Spleen (tissue), 11 donors: Measurements from ENCODE around the gene C1QA. TPM values are rescaled to one million over a fixed set of nuclear protein-coding genes. Genes with fewer than 3 reads are reported as not detected.

Source experiments
- DNase-seq: peaks from one replicate; pipeline ENCODE4 v3.0.0-alpha.2; 2020
- H3K27ac ChIP-seq, 8 donors: fragments of 200-600 bp; sonication (generic) in 7 of 8; 1 replicate in 4 of 8; 2 replicates in 4 of 8; pipeline versions ENCODE4 v1.5.0 to v1.8.0; 2016 to 2021; ENCODE audit warnings: inconsistent platforms in 4 of 8, mild to moderate bottlenecking in 4 of 8, moderate library complexity in 1 of 8
- H3K27me3 ChIP-seq, 7 donors: fragments of 200-600 bp; sonication (generic) in 6 of 7; replicated peaks in 1 of 7; 1 replicate in 4 of 7; 2 replicates in 3 of 7; pipeline versions ENCODE4 v1.5.0 to v1.8.0; 2016 to 2021; ENCODE audit warnings: inconsistent platforms in 3 of 7, mild to moderate bottlenecking in 1 of 7
- H3K36me3 ChIP-seq, 6 donors: fragments of 200-600 bp; sonication (generic) in 5 of 6; 1 replicate in 4 of 6; 2 replicates in 2 of 6; pipeline versions ENCODE4 v1.5.0 to v1.8.0; 2016 to 2021; ENCODE audit warnings: inconsistent platforms in 2 of 6
- H3K4me1 ChIP-seq, 6 donors: fragments of 200-600 bp; sonication (generic) in 5 of 6; 1 replicate in 3 of 6; 2 replicates in 3 of 6; pipeline versions ENCODE4 v1.5.0 to v1.8.0; 2016 to 2021; ENCODE audit warnings: inconsistent platforms in 3 of 6
- H3K4me3 ChIP-seq, 8 donors: fragments of 200-600 bp; sonication (generic) in 7 of 8; 1 replicate in 4 of 8; 2 replicates in 4 of 8; pipeline versions ENCODE4 v1.5.0 to v1.8.0; 2016 to 2021; ENCODE audit warnings: inconsistent platforms in 4 of 8, mild to moderate bottlenecking in 4 of 8, moderate library complexity in 2 of 8
- H3K9me3 ChIP-seq, 8 donors: fragments of 200-600 bp; sonication (generic) in 7 of 8; 1 replicate in 4 of 8; 2 replicates in 4 of 8; pipeline versions ENCODE4 v1.5.0 to v1.8.0; 2016 to 2021; ENCODE audit warnings: inconsistent platforms in 4 of 8
- CTCF ChIP-seq, 11 experiments: fragments of 200-600 bp in 7 of 11; fragments of 450-650 bp in 4 of 11; sonication (generic) in 4 of 11; IDR thresholded peaks in 8 of 11; conservative IDR thresholded peaks in 3 of 11; 1 replicate in 7 of 11; 2 replicates in 4 of 11; pipeline versions ENCODE4 v1.4.0 to v1.8.0; 2016 to 2021; ENCODE audit warnings: antibody characterized with exemption in 11 of 11, inconsistent platforms in 4 of 11, mild to moderate bottlenecking in 1 of 11
- POLR2A ChIP-seq, 3 donors: fragments of 450-650 bp; IDR thresholded peaks; one replicate each; pipeline ENCODE4 v1.5.1; 2017; ENCODE audit warnings: antibody characterized with exemption in 3 of 3, mild to moderate bottlenecking in 1 of 3
- POLR2AphosphoS5 ChIP-seq, 3 donors: sonication (generic); formaldehyde crosslinking; IDR thresholded peaks; one replicate each; pipeline ENCODE4 v1.5.1; 2017; ENCODE audit warnings: antibody characterized with exemption in 3 of 3
- WGBS, 5 donors: extraction: QIAGEN DNeasy Blood & Tissue Kit in 3 of 5; methylation state at CpG; one replicate each; pipeline versions ENCODE4 v1.1.5 to v1.1.7; 2013 to 2018; 5-methylcytosine and 5-hydroxymethylcytosine counted together
- intact Hi-C: fragments of 100-400 bp; cut with DNase I; formaldehyde crosslinking; loops from one replicate; pipeline ENCODE4 v1.15.0; 2023; ENCODE audit warnings: low total_unique reads
- polyA plus RNA-seq, 3 donors: library from polyadenylated mRNA; stranded (reverse); fragments of 200-250 nt; gene quantifications; one replicate each; pipeline ENCODE4 v1.2.1, GENCODE V29; 2013
- total RNA-seq, 7 donors: library from RNA; depleted of rRNA in 3 of 7; stranded (reverse); fragments of >200 nt in 3 of 7; fragmentation: NEBNext Ultra II Directional in 4 of 7; extraction: Animal tissue kit (Norgen Biotek cat#: 25700) in 4 of 7; gene quantifications; one replicate each; pipeline versions ENCODE4 v1.1.0 to v1.2.1, GENCODE V29; 2016 to 2021
- donor health status: healthy with polysubstance abuse.
- donor health status: DM: no; HTN: no; CAD: no; lungs with moderate emphysema.
- donor health status: DM: no; HTN: no; CAD: no.
- donor health status: Bipolar disorder and iron deficiency.
- donor health status: healthy.
- donor health status: DM: no; HTN: no; CAD: no.
- donor health status: DM: yes; HTN: yes; CAD: no.

C1QA gene
- total and polyA plus RNA-seq, 10 donors = 296 to 1,485 (median 925) TPM

- Histone ChIP-seq H3K9me3 (no peaks in the 10 kb centered on the region), H3K36me3 (no peaks in the 10 kb centered on the region), H3K4me1 (no peaks in the 10 kb centered on the region), H3K27ac (no peak overlapping the region), H3K4me3 (no peak overlapping the region), H3K27me3 (peaks cover 0 to 71% (median 11%) of the 10 kb centered on the region in 7 donors)
- WGBS, 5 donors = 77 to 83% (median 80%) methylated on average over 28 to 30 of the region's 30 CpGs
- TF ChIP-seq CTCF (IDR thresholded peaks at IDR 0.05 in 8 of 11, conservative IDR thresholded peaks at IDR 0.05 in 3 of 11) = no peak
- no peak for TF ChIP-seq POLR2A (IDR thresholded peaks at IDR 0.05)
- TF ChIP-seq POLR2AphosphoS5 (IDR thresholded peaks at IDR 0.05) = no peak
- no peak for DNase-seq
- intact Hi-C loops = no loop called here
Observed at GRCh38 chr1:22597301-22597965, 39.0 kb upstream of the C1QA start.

- Histone ChIP-seq H3K4me3 (no peak overlapping the region), H3K27me3 (peaks cover 0 to 71% (median 13%) of the 10 kb centered on the region in 7 donors), H3K27ac (no peak overlapping the region), H3K9me3 (no peaks in the 10 kb centered on the region), H3K36me3 (no peaks in the 10 kb centered on the region), H3K4me1 (no peaks in the 10 kb centered on the region)
- no peak for TF ChIP-seq POLR2A (IDR thresholded peaks at IDR 0.05)
- no peak for TF ChIP-seq POLR2AphosphoS5 (IDR thresholded peaks at IDR 0.05)
- no peak for TF ChIP-seq CTCF (IDR thresholded peaks at IDR 0.05 in 8 of 11, conservative IDR thresholded peaks at IDR 0.05 in 3 of 11)
- intact Hi-C loops = no loop called here
- 78 to 94% (median 83%) methylated on average over 4 to 8 of the region's 8 CpGs for WGBS, 5 donors
- no peak for DNase-seq
Observed at GRCh38 chr1:22597996-22598395, 38.4 kb upstream of the C1QA start.

- intact Hi-C loops = no loop called here
- Histone ChIP-seq H3K27ac (no peak overlapping the region), H3K4me1 (no peaks in the 10 kb centered on the region), H3K9me3 (no peaks in the 10 kb centered on the region), H3K27me3 (peaks cover 0 to 71% (median 10%) of the 10 kb centered on the region in 7 donors), H3K36me3 (no peaks in the 10 kb centered on the region), H3K4me3 (no peak overlapping the region)
- 71 to 83% (median 80%) methylated on average over 9 to 24 of the region's 24 CpGs for WGBS, 5 donors
- no peak for DNase-seq
- no peak for TF ChIP-seq POLR2A (IDR thresholded peaks at IDR 0.05)
- no peak for TF ChIP-seq POLR2AphosphoS5 (IDR thresholded peaks at IDR 0.05)
Observed at GRCh38 chr1:22598736-22599135, 37.7 kb upstream of the C1QA start.

GRCh38 chr1:22600071-22600816, 36.2 kb upstream of the C1QA start:
- intact Hi-C loops = no loop called here
- H3K4me1 ChIP-seq = no peaks in the 10 kb centered on the region
- no peak overlapping the region for H3K27ac ChIP-seq
- H3K27me3 ChIP-seq = peaks cover 0 to 71% (median 8%) of the 10 kb centered on the region in 7 donors
- no peak overlapping the region for H3K4me3 ChIP-seq
- no peaks in the 10 kb centered on the region for H3K36me3 ChIP-seq
- WGBS, 5 donors = 52 to 75% (median 69%) methylated on average over 8 to 22 of the region's 22 CpGs
- no peak for DNase-seq
- no peaks in the 10 kb centered on the region for H3K9me3 ChIP-seq
- no peak for TF ChIP-seq POLR2AphosphoS5 (IDR thresholded peaks at IDR 0.05)
- TF ChIP-seq POLR2A (IDR thresholded peaks at IDR 0.05) = no peak
- no peak for TF ChIP-seq CTCF (IDR thresholded peaks at IDR 0.05 in 8 of 11, conservative IDR thresholded peaks at IDR 0.05 in 3 of 11)
